Sigmoid colon (tissue), 7 donors: Measurements from ENCODE around the gene CCDC122. TPM values are rescaled to one million over a fixed set of nuclear protein-coding genes. Genes with fewer than 3 reads are reported as not detected.
A peak's percentile ranks its signal among the peaks of the same experiment; 100 is the strongest.

Experiments used
- DNase-seq: peaks from one replicate; pipeline ENCODE4 v3.0.0-alpha.2; 2019
- H3K27ac ChIP-seq, 4 donors: fragments of 200-600 bp; sonication (generic); one replicate each; pipeline ENCODE4 v1.5.1; 2016 to 2019; ENCODE audit warnings: mild to moderate bottlenecking in 1 of 4
- H3K27me3 ChIP-seq, 3 donors: fragments of 200-600 bp; sonication (generic); one replicate each; pipeline ENCODE4 v1.5.1; 2019; ENCODE audit warnings: mild to moderate bottlenecking in 1 of 3
- H3K36me3 ChIP-seq, 4 donors: fragments of 200-600 bp; sonication (generic); one replicate each; pipeline ENCODE4 v1.5.1; 2016 to 2019
- H3K4me1 ChIP-seq, 4 donors: fragments of 200-600 bp; sonication (generic); one replicate each; pipeline ENCODE4 v1.5.1; 2017 to 2019
- H3K4me3 ChIP-seq, 4 donors: fragments of 200-600 bp; sonication (generic); one replicate each; pipeline ENCODE4 v1.5.1; 2017 to 2019; ENCODE audit warnings: mild to moderate bottlenecking in 2 of 4, moderate library complexity in 1 of 4
- H3K9me3 ChIP-seq, 4 donors: fragments of 200-600 bp in 3 of 4; sonication (generic) in 3 of 4; one replicate each; pipeline versions ENCODE4 v1.5.1 to v1.6.1; 2013 to 2019
- CTCF ChIP-seq, 4 experiments: fragments of 450-650 bp in 3 of 4; fragments of 200-600 bp in 1 of 4; IDR thresholded peaks; one replicate each; pipeline ENCODE4 v1.5.1; 2016 to 2019; ENCODE audit warnings: antibody characterized with exemption in 4 of 4, mild to moderate bottlenecking in 3 of 4, moderate library complexity in 2 of 4
- EP300 ChIP-seq, 4 donors: sonication (generic); formaldehyde crosslinking; IDR thresholded peaks; one replicate each; pipeline ENCODE4 v1.6.1; 2017; ENCODE audit warnings: antibody characterized with exemption in 4 of 4
- POLR2A ChIP-seq, 2 donors: fragments of 450-650 bp; IDR thresholded peaks; one replicate each; pipeline ENCODE4 v1.6.1; 2016; ENCODE audit warnings: antibody characterized with exemption in 2 of 2, mild to moderate bottlenecking in 2 of 2, moderate library complexity in 2 of 2
- POLR2AphosphoS5 ChIP-seq, 4 donors: sonication (generic); formaldehyde crosslinking; IDR thresholded peaks; one replicate each; pipeline ENCODE4 v1.6.1; 2017; ENCODE audit warnings: antibody characterized with exemption in 4 of 4
- WGBS, 2 donors: extraction: QIAGEN DNeasy Blood & Tissue Kit; methylation state at CpG; one replicate each; pipeline ENCODE4 v1.1.7; 2013; 5-methylcytosine and 5-hydroxymethylcytosine counted together
- intact Hi-C: fragments of 100-400 bp; cut with DNase I; formaldehyde crosslinking; loops from one replicate; pipeline ENCODE4 v1.15.1; 2023
- polyA plus RNA-seq, 3 donors: library from polyadenylated mRNA; stranded (reverse); fragments of 200-250 nt; gene quantifications; one replicate each; pipeline ENCODE4 v1.2.3, GENCODE V29; 2013
- total RNA-seq, 4 donors: library from RNA; depleted of rRNA; stranded (reverse); fragments of >200 nt; gene quantifications; one replicate each; pipeline ENCODE4 v1.1.0, GENCODE V29; 2016
- donor health status: healthy with polysubstance abuse.
- donor health status: Bipolar disorder and iron deficiency.
- donor health status: healthy.

Gene CCDC122
- total and polyA plus RNA-seq, 7 donors: 1.2 to 7.4 (median 3.7) TPM

- H3K4me3 ChIP-seq: peak within 1 kb of the TSS; percentile 82 to 94 (median 86)
- H3K27ac ChIP-seq: peak within 1 kb of the TSS; percentile 94 to 99 (median 96)
- WGBS, 2 donors: 1% methylated on average over 48 of the region's 48 CpGs
- no peaks in the 10 kb centered on the region for H3K27me3 ChIP-seq
- TF ChIP-seq CTCF (IDR thresholded peaks at IDR 0.05) (no peak), POLR2A (IDR thresholded peaks at IDR 0.05) (no peak), POLR2AphosphoS5 (IDR thresholded peaks at IDR 0.05) (no peak), EP300 (IDR thresholded peaks at IDR 0.05) (no peak)
- intact Hi-C loops: loop anchor here (5.0 to 10.0 kb wide), 3 partner anchors 335 to 1282 kb away; no protein-coding TSS in a partner anchor
- peak; percentile 75 for DNase-seq
- H3K9me3 ChIP-seq: no peaks in the 10 kb centered on the region
- peaks cover 0 to 22% (median 11%) of the 10 kb centered on the region in 4 donors for H3K4me1 ChIP-seq
- H3K36me3 ChIP-seq: no peaks in the 10 kb centered on the region
Observed at GRCh38 chr13:43879755-43880181, 228 bp upstream of the CCDC122 start, which contains the start of gene LACC1. Gene LACC1, plus strand, starts transcription at chr13:43879904. Its CDS starts 1,082 bp downstream, at chr13:43880986.

GRCh38 chr13:43877766-43878165, 1.8 kb downstream of the CCDC122 start:
- peaks cover 0 to 22% (median 11%) of the 10 kb centered on the region in 4 donors for H3K4me1 ChIP-seq
- 72 to 81% methylated on average over 1 of the region's 1 CpG for WGBS, 2 donors
- intact Hi-C loops: loop anchor here (5.0 to 10.0 kb wide), 3 partner anchors 333 to 1280 kb away; no protein-coding TSS in a partner anchor
- H3K9me3 ChIP-seq: no peaks in the 10 kb centered on the region
- no peaks in the 10 kb centered on the region for H3K36me3 ChIP-seq
- no peaks in the 10 kb centered on the region for H3K27me3 ChIP-seq
- H3K27ac ChIP-seq: no peak overlapping the region
- no peak overlapping the region for H3K4me3 ChIP-seq
- DNase-seq: no peak
- TF ChIP-seq POLR2A (IDR thresholded peaks at IDR 0.05): no peak
- no peak for TF ChIP-seq EP300 (IDR thresholded peaks at IDR 0.05)

- Histone ChIP-seq H3K27ac (no peak overlapping the region), H3K4me1 (peaks cover 0 to 22% (median 11%) of the 10 kb centered on the region in 4 donors), H3K27me3 (no peaks in the 10 kb centered on the region), H3K4me3 (no peak overlapping the region), H3K36me3 (no peaks in the 10 kb centered on the region), H3K9me3 (no peaks in the 10 kb centered on the region)
- no peak for DNase-seq
- TF ChIP-seq EP300 (IDR thresholded peaks at IDR 0.05): no peak
- intact Hi-C loops: loop anchor here (5.0 to 10.0 kb wide), 3 partner anchors 333 to 1280 kb away; no protein-coding TSS in a partner anchor
Observed at GRCh38 chr13:43877326-43877725, 2.2 kb downstream of the CCDC122 start.

GRCh38 chr13:43876366-43876765, 3.2 kb downstream of the CCDC122 start:
- no peak overlapping the region for H3K4me3 ChIP-seq
- no peaks in the 10 kb centered on the region for H3K36me3 ChIP-seq
- 97 to 98% methylated on average over 2 of the region's 2 CpGs for WGBS, 2 donors
- no peak overlapping the region for H3K27ac ChIP-seq
- H3K9me3 ChIP-seq: no peaks in the 10 kb centered on the region
- H3K4me1 ChIP-seq: peaks cover 0 to 22% (median 11%) of the 10 kb centered on the region in 4 donors
- intact Hi-C loops: loop anchor here (5.0 to 10.0 kb wide), 3 partner anchors 332 to 1279 kb away; no protein-coding TSS in a partner anchor
- DNase-seq: no peak
- TF ChIP-seq POLR2A (IDR thresholded peaks at IDR 0.05): no peak
- TF ChIP-seq EP300 (IDR thresholded peaks at IDR 0.05): no peak
- H3K27me3 ChIP-seq: no peaks in the 10 kb centered on the region

GRCh38 chr13:43874504-43875092, 4.9 kb downstream of the CCDC122 start:
- Histone ChIP-seq H3K36me3 (no peaks in the 10 kb centered on the region), H3K27me3 (no peaks in the 10 kb centered on the region), H3K27ac (no peak overlapping the region), H3K4me1 (peaks cover 0 to 8% (median 8%) of the 10 kb centered on the region in 4 donors), H3K4me3 (no peak overlapping the region), H3K9me3 (no peaks in the 10 kb centered on the region)
- intact Hi-C loops: loop anchor here (5.0 to 10.0 kb wide), 5 partner anchors 330 to 1277 kb away; no protein-coding TSS in a partner anchor
- DNase-seq: no peak
- 10% methylated on average over 2 of the region's 2 CpGs for WGBS, 2 donors
- TF ChIP-seq CTCF (IDR thresholded peaks at IDR 0.05) (peak in 3 of 4 experiments; percentile 33 to 68 (median 34)), EP300 (IDR thresholded peaks at IDR 0.05) (no peak)

- no peak overlapping the region for H3K27ac ChIP-seq
- no peak for DNase-seq
- WGBS, 2 donors: 96 to 97% methylated on average over 1 of the region's 1 CpG
- TF ChIP-seq CTCF (IDR thresholded peaks at IDR 0.05) (no peak), POLR2A (IDR thresholded peaks at IDR 0.05) (no peak), EP300 (IDR thresholded peaks at IDR 0.05) (no peak), POLR2AphosphoS5 (IDR thresholded peaks at IDR 0.05) (no peak)
- H3K9me3 ChIP-seq: no peaks in the 10 kb centered on the region
- H3K4me3 ChIP-seq: no peak overlapping the region
- no peaks in the 10 kb centered on the region for H3K4me1 ChIP-seq
- H3K36me3 ChIP-seq: no peaks in the 10 kb centered on the region
- H3K27me3 ChIP-seq: no peaks in the 10 kb centered on the region
- intact Hi-C loops: loop anchor here (5.0 to 10.0 kb wide), 4 partner anchors 327 to 905 kb away; no protein-coding TSS in a partner anchor
Observed at GRCh38 chr13:43872181-43872580, 7.4 kb downstream of the CCDC122 start.
